Right cardiac atrium (tissue), 5 donors: ENCODE measurements around the gene GPC6. TPM values are rescaled to one million over a fixed set of nuclear protein-coding genes. Genes with fewer than 3 reads are reported as not detected.

Experiments
- ATAC-seq, 2 donors: fragments of 200-7000 bp; cut with Tn5 transposase; one replicate each; pipeline versions ENCODE4 v1.8.0 to v1.9.1; 2020; ENCODE audit warnings: moderate library complexity in 2 of 2, mild to moderate bottlenecking in 1 of 2
- DNase-seq, 3 donors: peaks; one replicate each; pipeline ENCODE4 v3.0.0-alpha.2; 2020
- H3K27ac ChIP-seq: one replicate; pipeline ENCODE4 v1.5.1; 2013; ENCODE audit warnings: mild to moderate bottlenecking, low read length, control low read depth, moderate library complexity
- H3K27me3 ChIP-seq: one replicate; pipeline ENCODE4 v1.6.1; 2013; ENCODE audit not compliant: control insufficient read depth, insufficient read depth
- H3K4me1 ChIP-seq: one replicate; pipeline ENCODE4 v1.6.1; 2013; ENCODE audit warnings: low read length; ENCODE audit not compliant: control insufficient read depth, insufficient read depth
- H3K4me3 ChIP-seq: one replicate; pipeline ENCODE4 v1.5.1; 2013; ENCODE audit warnings: low read length, control low read depth
- H3K9me3 ChIP-seq: one replicate; pipeline ENCODE4 v1.6.1; 2013; ENCODE audit warnings: low read length; ENCODE audit not compliant: control insufficient read depth
- WGBS: extraction: QIAGEN DNeasy Blood & Tissue Kit; methylation state at CpG from one replicate; pipeline ENCODE4 v1.1.7; 2013; 5-methylcytosine and 5-hydroxymethylcytosine counted together
- intact Hi-C, 4 donors: fragments of 100-400 bp; cut with DNase I; formaldehyde crosslinking; loops; one replicate each; pipeline versions ENCODE4 v1.11.0 to v1.14.0; 2022 to 2023
- polyA plus RNA-seq: library from polyadenylated mRNA; stranded (reverse); fragments of 200-250 nt; gene quantifications from one replicate; pipeline ENCODE4 v1.2.3, GENCODE V29; 2013
- total RNA-seq, 4 donors: library from RNA; stranded (reverse); fragmentation: NEBNext Ultra II Directional; extraction: Animal tissue kit (Norgen Biotek cat#: 25700); gene quantifications; one replicate each; pipeline ENCODE4 v1.2.1, GENCODE V29; 2021
- donor health status: healthy with polysubstance abuse.
- donor health status: DM: no; HTN: yes; CAD: no.
- donor health status: DM: no; HTN: no; CAD: no.
- donor health status: DM: no; HTN: yes; CAD: no; lungs with severe emphysema.
- donor health status: DM: yes; HTN: yes; CAD: no.

The GPC6 gene
- total and polyA plus RNA-seq, 5 donors: 1.5 to 11.0 (median 5.3) TPM

GRCh38 chr13:94168783-94169453 is 942.3 kb downstream of the GPC6 start:
- peak in 1 of 2 donors; percentile 57 for ATAC-seq

GRCh38 chr13:94169454-94170144 is 943.0 kb downstream of the GPC6 start:
- ATAC-seq (no peak), DNase-seq (no peak)
- WGBS: 55% methylated on average over 5 of the region's 5 CpGs
- Histone ChIP-seq H3K9me3 (no peaks in the 10 kb centered on the region), H3K4me1 (no peaks in the 10 kb centered on the region), H3K4me3 (no peak overlapping the region), H3K27me3 (no peaks in the 10 kb centered on the region), H3K27ac (no peak overlapping the region)
- intact Hi-C loops: no loop called here

More at GRCh38 chr13:94168783-94169453, 942.3 kb downstream of the GPC6 start:
- H3K27ac ChIP-seq: no peak overlapping the region
- peak in 2 of 3 donors; percentile 17 to 24 for DNase-seq
- no peak overlapping the region for H3K4me3 ChIP-seq
- H3K27me3 ChIP-seq: no peaks in the 10 kb centered on the region
- intact Hi-C loops: no loop called here
- WGBS: 57% methylated on average over 9 of the region's 9 CpGs
- no peaks in the 10 kb centered on the region for H3K9me3 ChIP-seq
- no peaks in the 10 kb centered on the region for H3K4me1 ChIP-seq

GRCh38 chr13:94170145-94170571 is 943.6 kb downstream of the GPC6 start:
- peak; percentile 81 to 94 for ATAC-seq
- intact Hi-C loops: no loop called here
- H3K27me3 ChIP-seq: no peaks in the 10 kb centered on the region
- H3K4me1 ChIP-seq: no peaks in the 10 kb centered on the region
- WGBS: 54% methylated on average over 4 of the region's 4 CpGs
- H3K9me3 ChIP-seq: no peaks in the 10 kb centered on the region
- DNase-seq: peak; percentile 59 to 79 (median 69)
- no peak overlapping the region for H3K27ac ChIP-seq
- no peak overlapping the region for H3K4me3 ChIP-seq

GRCh38 chr13:94172416-94172815 is 945.8 kb downstream of the GPC6 start:
- no peak overlapping the region for H3K4me3 ChIP-seq
- intact Hi-C loops: no loop called here
- DNase-seq: no peak
- H3K27ac ChIP-seq: no peak overlapping the region
- no peaks in the 10 kb centered on the region for H3K27me3 ChIP-seq
- ATAC-seq: no peak
- H3K9me3 ChIP-seq: no peaks in the 10 kb centered on the region
- 93% methylated on average over 2 of the region's 2 CpGs for WGBS
- no peaks in the 10 kb centered on the region for H3K4me1 ChIP-seq

GRCh38 chr13:94173312-94173854 is 946.8 kb downstream of the GPC6 start:
- ATAC-seq: no peak
- no peaks in the 10 kb centered on the region for H3K27me3 ChIP-seq
- DNase-seq: no peak
- no peak overlapping the region for H3K27ac ChIP-seq
- H3K4me3 ChIP-seq: no peak overlapping the region
- intact Hi-C loops: no loop called here
- 84% methylated on average over 4 of the region's 4 CpGs for WGBS
- H3K9me3 ChIP-seq: no peaks in the 10 kb centered on the region
- H3K4me1 ChIP-seq: no peaks in the 10 kb centered on the region

- no peak overlapping the region for H3K27ac ChIP-seq
- H3K4me1 ChIP-seq: no peaks in the 10 kb centered on the region
- no peaks in the 10 kb centered on the region for H3K9me3 ChIP-seq
- intact Hi-C loops: no loop called here
- DNase-seq: no peak
- H3K4me3 ChIP-seq: no peak overlapping the region
- H3K27me3 ChIP-seq: no peaks in the 10 kb centered on the region
- ATAC-seq: no peak
Measured at GRCh38 chr13:94174009-94174408, 947.4 kb downstream of the GPC6 start.

GRCh38 chr13:94175076-94175475 is 948.5 kb downstream of the GPC6 start:
- no peak for ATAC-seq

GRCh38 chr13:94176561-94176960 is 950.0 kb downstream of the GPC6 start:
- H3K27me3 ChIP-seq: no peaks in the 10 kb centered on the region
- 71% methylated on average over 4 of the region's 4 CpGs for WGBS
- DNase-seq (no peak), ATAC-seq (no peak)
- no peak overlapping the region for H3K27ac ChIP-seq
- intact Hi-C loops: no loop called here
- H3K4me1 ChIP-seq: no peaks in the 10 kb centered on the region
- no peak overlapping the region for H3K4me3 ChIP-seq
- H3K9me3 ChIP-seq: no peaks in the 10 kb centered on the region

More at GRCh38 chr13:94175076-94175475, 948.5 kb downstream of the GPC6 start:
- WGBS: 80% methylated on average over 1 of the region's 1 CpG
- intact Hi-C loops: no loop called here
- no peaks in the 10 kb centered on the region for H3K27me3 ChIP-seq
- H3K4me1 ChIP-seq: no peaks in the 10 kb centered on the region
- no peak for DNase-seq
- H3K9me3 ChIP-seq: no peaks in the 10 kb centered on the region
- no peak overlapping the region for H3K4me3 ChIP-seq
- H3K27ac ChIP-seq: no peak overlapping the region

- ATAC-seq (no peak), DNase-seq (no peak)
- Histone ChIP-seq H3K27ac (no peak overlapping the region), H3K9me3 (no peaks in the 10 kb centered on the region), H3K4me1 (no peaks in the 10 kb centered on the region), H3K4me3 (no peak overlapping the region), H3K27me3 (no peaks in the 10 kb centered on the region)
- intact Hi-C loops: no loop called here
- 85% methylated on average over 2 of the region's 2 CpGs for WGBS
Measured at GRCh38 chr13:94177041-94177440, 950.4 kb downstream of the GPC6 start.

GRCh38 chr13:94178625-94179244 is 952.1 kb downstream of the GPC6 start:
- DNase-seq (no peak), ATAC-seq (no peak)
- WGBS: 49% methylated on average over 5 of the region's 5 CpGs
- Histone ChIP-seq H3K9me3 (no peaks in the 10 kb centered on the region), H3K27ac (no peak overlapping the region), H3K4me3 (no peak overlapping the region), H3K4me1 (no peaks in the 10 kb centered on the region), H3K27me3 (no peaks in the 10 kb centered on the region)
- intact Hi-C loops: no loop called here

GRCh38 chr13:94181461-94182107 is 955.0 kb downstream of the GPC6 start:
- ATAC-seq: no peak
- WGBS: 95% methylated on average over 1 of the region's 1 CpG

More at GRCh38 chr13:94181461-94182107, 955.0 kb downstream of the GPC6 start:
- H3K27me3 ChIP-seq: no peaks in the 10 kb centered on the region
- no peak for DNase-seq
- intact Hi-C loops: no loop called here
- no peaks in the 10 kb centered on the region for H3K9me3 ChIP-seq
- H3K4me1 ChIP-seq: no peaks in the 10 kb centered on the region
- no peak overlapping the region for H3K27ac ChIP-seq
- H3K4me3 ChIP-seq: no peak overlapping the region
